Neutrophil (primary cell): ENCODE results near the gene NPHP1.

Source experiments
- H3K27ac ChIP-seq: fragments of 200-600 bp; sonication (generic); 2 replicates; pipeline ENCODE4 v1.5.1; 2016; ENCODE audit warnings: mild to moderate bottlenecking, moderate library complexity
- H3K27me3 ChIP-seq: fragments of 200-600 bp; sonication (generic); 2 replicates; pipeline ENCODE4 v1.6.0; 2016; ENCODE audit warnings: mild to moderate bottlenecking
- H3K36me3 ChIP-seq: fragments of 200-600 bp; sonication (generic); 2 replicates; pipeline ENCODE4 v1.5.1; 2017
- H3K4me1 ChIP-seq, 2 experiments: fragments of 200-600 bp in 1 of 2; sonication (generic) in 1 of 2; 1 replicate in 1 of 2; 2 replicates in 1 of 2; pipeline versions ENCODE4 v1.5.1 to v1.6.1; 2013 to 2016; ENCODE audit warnings: low read depth in 1 of 2, low read length in 1 of 2, mild to moderate bottlenecking in 1 of 2, moderate library complexity in 1 of 2; ENCODE audit not compliant: control insufficient read depth in 1 of 2, insufficient read depth in 1 of 2
- H3K4me3 ChIP-seq, 2 experiments: fragments of 200-600 bp in 1 of 2; sonication (generic) in 1 of 2; 1 replicate in 1 of 2; 2 replicates in 1 of 2; pipeline ENCODE4 v1.5.1; 2013 to 2016; ENCODE audit warnings: low read depth in 1 of 2, low read length in 1 of 2, mild to moderate bottlenecking in 1 of 2, moderate library complexity in 1 of 2
- H3K9me3 ChIP-seq: fragments of 200-600 bp; sonication (generic); 2 replicates; pipeline ENCODE4 v1.5.1; 2016
- CTCF ChIP-seq: fragments of 200-600 bp; sonication (generic); IDR thresholded peaks from 2 replicates; pipeline ENCODE4 v1.5.1; 2016; ENCODE audit warnings: antibody characterized with exemption

Gene NPHP1

GRCh38 chr2:110126086-110126773, 78.6 kb downstream of the NPHP1 start:
- TF ChIP-seq CTCF = no peak

DNA sequence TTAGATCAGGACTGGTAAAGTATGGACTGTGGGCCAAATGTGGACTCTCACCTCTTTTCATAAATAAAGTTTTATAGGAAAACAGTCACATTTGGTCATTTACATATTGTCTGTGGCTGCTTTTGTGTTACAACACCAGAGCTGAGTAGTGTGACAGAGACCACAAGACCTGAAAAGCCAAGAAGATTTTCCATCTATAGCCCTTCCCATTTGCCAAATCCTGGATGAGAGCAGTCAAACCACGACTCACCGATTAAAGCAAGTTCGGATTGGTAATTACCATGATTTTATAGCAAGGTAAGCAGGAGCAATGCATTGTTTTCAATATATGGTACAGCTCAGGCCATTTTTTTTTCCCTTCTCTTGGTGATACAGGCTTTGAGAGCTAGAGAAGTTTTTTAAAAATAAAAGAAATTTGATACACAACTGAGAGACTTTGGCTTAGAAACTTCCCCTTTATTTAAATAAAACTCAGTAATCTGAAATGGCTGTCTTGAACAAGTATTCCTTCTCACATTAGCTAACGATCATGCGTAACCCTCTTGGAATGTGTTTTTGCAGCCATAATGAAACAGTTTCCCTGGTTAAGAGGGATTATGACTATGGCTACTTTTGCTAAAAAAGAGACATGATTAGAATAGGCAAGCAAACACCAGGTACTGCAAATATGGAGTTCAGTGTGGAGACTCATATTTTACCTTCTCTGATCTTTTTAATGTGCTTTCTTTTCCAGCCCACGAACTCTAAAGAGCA, 79.7 kb downstream of the NPHP1 start:
- TF ChIP-seq CTCF = no peak
- no peak overlapping the region for H3K27ac ChIP-seq

More at GRCh38 chr2:110126086-110126773, 78.6 kb downstream of the NPHP1 start:
- Histone ChIP-seq H3K27me3 (no peaks in the 10 kb centered on the region), H3K36me3 (no peaks in the 10 kb centered on the region), H3K9me3 (no peaks in the 10 kb centered on the region), H3K27ac (no peak overlapping the region), H3K4me3 (no peak overlapping the region), H3K4me1 (no peaks in the 10 kb centered on the region)

DNA sequence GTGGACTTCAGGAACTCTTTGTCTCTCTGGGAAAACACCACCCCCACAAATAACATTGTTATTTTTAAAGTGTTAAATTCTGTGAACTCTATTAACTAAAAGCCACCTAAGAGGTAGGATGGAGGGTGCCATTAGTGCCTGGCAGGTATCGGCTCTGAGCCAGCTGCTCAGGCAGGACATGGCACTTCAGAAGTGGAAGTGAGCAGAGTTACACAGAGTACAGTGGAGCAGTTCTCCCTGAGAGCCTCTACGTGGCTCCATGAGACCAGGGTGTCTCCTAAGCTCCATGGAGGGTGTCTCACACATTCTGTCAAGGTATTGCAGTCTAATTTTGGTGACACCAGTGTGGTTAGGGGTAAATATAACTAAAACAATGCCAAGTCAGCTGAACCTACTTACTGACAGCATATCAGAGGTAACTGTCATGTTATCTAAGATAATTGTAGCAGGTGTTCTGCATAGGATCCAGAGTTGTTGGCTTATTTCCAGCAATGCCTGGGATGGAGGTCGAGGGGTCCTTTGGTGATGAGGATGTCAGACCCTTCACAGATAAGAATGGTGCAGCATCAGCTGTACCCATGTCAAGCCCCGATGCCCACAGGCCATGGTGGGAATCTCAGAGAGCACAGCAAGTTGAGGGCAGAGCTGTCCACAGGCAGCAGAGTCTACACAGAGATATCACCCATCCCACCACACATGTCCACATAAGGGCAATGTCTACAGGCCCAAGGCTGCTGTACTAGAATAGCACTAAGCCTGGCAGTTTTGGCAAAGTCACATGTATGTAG, 80.6 kb downstream of the NPHP1 start:
- no peak for TF ChIP-seq CTCF
- Histone ChIP-seq H3K27ac (no peak overlapping the region), H3K36me3 (no peaks in the 10 kb centered on the region), H3K4me3 (no peak overlapping the region), H3K4me1 (no peaks in the 10 kb centered on the region), H3K9me3 (no peaks in the 10 kb centered on the region), H3K27me3 (no peaks in the 10 kb centered on the region)

More for the DNA sequence above, 79.7 kb downstream of the NPHP1 start:
- Histone ChIP-seq H3K4me1 (no peaks in the 10 kb centered on the region), H3K9me3 (no peaks in the 10 kb centered on the region), H3K4me3 (no peak overlapping the region), H3K36me3 (no peaks in the 10 kb centered on the region), H3K27me3 (no peaks in the 10 kb centered on the region)

GRCh38 chr2:110121592-110121991, 83.2 kb downstream of the NPHP1 start:
- Histone ChIP-seq H3K27ac (no peak overlapping the region), H3K9me3 (no peaks in the 10 kb centered on the region), H3K27me3 (peaks cover 13% of the 10 kb centered on the region), H3K36me3 (no peaks in the 10 kb centered on the region), H3K4me3 (no peak overlapping the region), H3K4me1 (no peaks in the 10 kb centered on the region)
- TF ChIP-seq CTCF = no peak

GRCh38 chr2:110121052-110121334, 83.8 kb downstream of the NPHP1 start:
- Histone ChIP-seq H3K9me3 (no peaks in the 10 kb centered on the region), H3K27me3 (peaks cover 19% of the 10 kb centered on the region), H3K4me1 (no peaks in the 10 kb centered on the region), H3K36me3 (no peaks in the 10 kb centered on the region), H3K27ac (no peak overlapping the region), H3K4me3 (no peak overlapping the region)
- TF ChIP-seq CTCF = no peak
